AG08395 (cell line): ENCODE measurements around the gene BIK.
A peak's percentile ranks its signal among the peaks of the same experiment; 100 is the strongest.
"Not testable (repeated sequence)": the region's sequence is repeated elsewhere in the genome, so short reads cannot be mapped to it uniquely, and the experiment has no call there.

Source experiments
- DNase-seq: peaks from one replicate; pipeline ENCODE4 v3.0.0; 2012; ENCODE audit warnings: mixed read lengths, low spot score

BIK gene, protein sequence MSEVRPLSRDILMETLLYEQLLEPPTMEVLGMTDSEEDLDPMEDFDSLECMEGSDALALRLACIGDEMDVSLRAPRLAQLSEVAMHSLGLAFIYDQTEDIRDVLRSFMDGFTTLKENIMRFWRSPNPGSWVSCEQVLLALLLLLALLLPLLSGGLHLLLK

DNA sequence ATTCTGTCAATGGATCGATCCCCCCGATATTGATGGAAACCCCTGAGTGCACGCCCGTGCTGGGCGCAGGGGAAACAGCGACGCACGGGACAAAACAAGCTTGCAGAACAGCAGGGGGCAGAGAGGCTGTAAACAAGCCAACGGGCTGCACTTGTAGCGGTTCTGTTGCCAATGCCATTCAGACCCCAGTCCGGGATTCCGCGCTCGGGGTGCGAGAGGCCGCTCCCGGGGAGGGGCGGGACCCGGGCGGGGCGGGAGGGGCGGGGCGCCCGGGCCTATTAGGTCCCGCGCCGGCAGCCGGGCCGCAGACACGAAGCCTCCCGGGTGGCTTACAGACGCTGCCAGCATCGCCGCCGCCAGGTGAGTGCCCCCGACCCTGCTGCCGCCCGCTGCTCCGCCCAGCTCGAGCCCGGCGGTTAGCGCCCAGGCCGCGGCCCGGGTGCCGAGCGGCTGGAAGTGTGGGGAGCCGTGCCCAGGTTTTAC lies at the start of gene BIK:
Gene BIK (plus strand): TSS at position 307 of the 483 bp plus-strand sequence. CDS start 13,273 bp downstream, outside the sequence.
- DNase-seq = peak; percentile 38

DNA sequence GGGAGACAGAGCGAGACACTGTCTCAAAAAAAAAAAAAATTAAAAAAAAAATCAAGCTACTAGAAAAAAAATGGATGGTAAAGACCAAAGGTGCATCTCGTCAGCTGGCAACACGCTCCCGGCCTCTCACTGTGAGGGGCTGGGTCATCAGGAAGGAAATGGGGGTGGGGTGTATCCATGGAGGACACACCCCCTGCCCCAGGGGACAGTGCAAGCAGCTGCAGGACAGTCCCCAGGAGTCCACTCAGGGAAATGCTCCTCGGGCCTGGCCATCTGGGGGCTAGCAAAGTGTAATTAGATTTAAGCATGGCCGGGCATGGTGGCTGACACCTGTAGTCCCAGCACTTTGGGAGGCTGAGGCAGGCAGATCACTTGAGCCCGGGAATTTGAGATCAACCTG lies 44.4 kb upstream of the BIK start:
- no peak for DNase-seq

DNA sequence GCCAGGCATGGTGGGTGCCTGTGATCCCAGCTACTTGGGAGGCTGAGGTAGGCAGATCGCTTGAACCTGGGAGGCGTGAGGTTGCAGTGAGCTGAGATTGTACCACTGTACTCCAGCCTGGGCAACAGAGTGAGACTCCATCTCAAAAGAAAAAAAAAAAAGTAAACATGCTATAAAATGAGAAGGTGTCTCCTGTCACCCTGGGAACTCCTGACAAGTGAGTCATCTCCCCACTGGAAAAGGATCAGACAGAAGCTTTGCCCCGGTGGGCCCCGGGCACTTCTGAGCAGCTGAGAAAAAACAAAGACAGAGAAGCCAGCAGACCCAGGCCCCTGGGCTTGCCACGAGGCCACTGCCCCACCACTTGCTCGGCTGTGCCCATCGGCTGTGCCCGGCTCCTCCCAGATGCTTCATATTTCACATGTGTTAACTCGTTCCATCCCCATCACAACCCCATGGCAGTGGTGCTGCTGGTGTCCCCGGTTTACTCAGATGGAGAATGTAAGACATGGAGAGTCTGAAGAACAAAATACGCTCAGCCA lies 43.6 kb upstream of the BIK start:
- peak; percentile 44 for DNase-seq

DNA sequence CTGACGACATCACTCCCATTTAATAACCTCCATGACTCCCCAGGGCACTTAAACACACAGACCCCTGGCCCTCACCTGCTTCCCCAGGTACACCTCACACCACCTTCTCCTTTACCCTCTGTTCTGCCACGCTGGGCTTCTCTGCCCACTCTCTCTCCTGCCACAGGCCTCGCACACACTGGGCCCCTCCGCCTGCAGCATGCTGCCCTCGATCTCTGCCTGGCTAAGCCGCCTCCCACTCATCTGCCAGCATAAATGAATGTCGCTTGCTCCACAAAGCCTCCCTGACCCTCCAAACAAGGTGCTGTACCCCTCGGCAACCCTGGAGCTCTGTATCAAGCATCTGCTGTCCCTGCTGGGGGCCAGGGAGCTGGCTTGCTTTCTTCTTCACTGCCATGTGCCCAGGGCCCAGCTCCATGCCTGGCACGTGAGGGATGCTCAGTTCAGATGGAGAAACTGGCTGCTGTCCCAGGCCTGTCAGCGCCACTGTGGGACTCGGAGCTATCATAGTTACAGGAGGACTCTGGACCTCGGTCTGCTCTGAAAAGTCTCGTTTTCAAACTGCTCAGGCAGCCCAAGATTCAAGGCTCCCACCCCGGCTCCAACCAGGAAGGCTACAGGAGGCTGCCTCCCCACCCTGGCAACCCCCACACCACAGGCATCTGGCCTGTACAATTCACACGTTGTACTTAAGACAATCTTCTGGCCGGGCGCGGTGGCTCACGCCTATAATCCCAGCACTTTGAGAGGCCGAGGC lies 33.3 kb upstream of the BIK start:
- no peak for DNase-seq

DNA sequence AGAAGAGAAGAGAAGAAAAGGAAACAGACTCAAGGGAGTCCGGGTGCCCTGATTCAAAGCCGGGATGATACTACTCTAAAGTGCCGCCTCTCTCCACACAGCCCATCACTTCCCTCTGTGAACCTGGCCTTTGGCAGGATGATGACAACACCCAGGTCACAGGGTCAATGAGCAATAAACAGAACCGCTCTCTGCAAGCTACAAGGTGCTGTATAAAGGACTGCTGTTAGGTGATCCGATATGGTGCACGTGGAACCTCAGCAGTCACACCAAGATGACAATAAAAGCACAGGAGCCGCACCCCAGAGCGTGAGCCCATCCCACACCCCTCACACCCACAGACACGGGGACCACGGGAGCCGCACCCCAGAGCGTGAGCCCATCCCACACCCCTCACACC lies 32.0 kb upstream of the BIK start:
- DNase-seq = no peak

DNA sequence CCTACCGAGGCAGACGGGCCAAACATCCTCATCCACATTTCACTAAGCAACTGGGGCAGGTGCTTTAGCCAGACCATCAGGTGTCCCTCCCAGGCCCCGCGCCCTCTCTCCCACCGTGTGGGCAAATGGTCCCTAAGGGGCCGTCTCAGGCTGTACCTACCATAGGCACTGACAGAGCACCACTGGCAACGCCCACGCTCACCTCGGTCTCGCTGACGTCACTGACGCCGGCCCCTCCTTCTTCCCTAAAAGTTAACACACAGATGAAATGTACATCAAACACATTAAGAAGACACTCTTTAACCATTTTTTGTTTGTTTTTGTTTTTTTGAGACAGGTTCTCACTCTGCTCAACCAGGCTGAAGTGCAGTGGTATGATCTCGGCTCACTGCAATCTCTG lies 30.8 kb upstream of the BIK start:
- DNase-seq = no peak

DNA sequence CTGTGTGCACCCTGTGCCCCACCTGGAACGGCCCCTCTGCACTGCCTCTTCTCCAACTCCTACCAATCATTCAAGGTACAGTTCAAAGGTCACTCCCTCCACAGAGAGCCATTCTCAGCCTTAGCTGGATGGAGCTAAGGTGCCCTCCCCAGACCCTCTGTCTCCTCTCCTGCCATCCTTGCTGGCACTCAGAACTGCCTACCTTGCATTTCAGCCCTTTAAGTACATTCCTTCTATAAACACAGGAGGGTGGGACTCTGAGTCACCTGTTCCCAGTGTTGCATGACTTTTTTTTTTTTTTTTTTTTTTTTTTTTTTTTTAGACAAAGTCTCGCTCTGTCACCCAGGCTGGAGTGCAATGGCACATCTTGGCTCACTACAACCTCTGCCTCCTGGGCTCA lies 29.9 kb upstream of the BIK start:
- DNase-seq = no peak

DNA sequence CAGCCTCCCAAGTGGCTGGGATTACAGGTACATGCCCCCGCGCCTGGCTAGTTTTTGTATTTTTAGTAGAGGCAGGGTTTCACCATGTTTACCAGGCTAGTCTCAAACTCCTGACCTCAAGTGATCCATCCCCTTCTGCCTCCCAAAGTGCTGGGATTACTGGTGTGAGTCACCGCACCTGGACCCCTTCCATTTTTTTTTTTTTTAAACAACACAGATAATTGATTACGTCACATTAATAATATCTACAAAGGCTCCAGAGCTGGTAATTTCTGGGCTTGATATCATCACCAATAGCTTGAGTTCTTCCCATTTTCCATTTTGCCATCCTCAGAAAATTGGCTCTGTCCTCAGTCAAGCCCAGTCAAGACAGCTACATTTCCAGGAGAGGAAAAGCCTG lies 28.6 kb upstream of the BIK start:
- no peak for DNase-seq

DNA sequence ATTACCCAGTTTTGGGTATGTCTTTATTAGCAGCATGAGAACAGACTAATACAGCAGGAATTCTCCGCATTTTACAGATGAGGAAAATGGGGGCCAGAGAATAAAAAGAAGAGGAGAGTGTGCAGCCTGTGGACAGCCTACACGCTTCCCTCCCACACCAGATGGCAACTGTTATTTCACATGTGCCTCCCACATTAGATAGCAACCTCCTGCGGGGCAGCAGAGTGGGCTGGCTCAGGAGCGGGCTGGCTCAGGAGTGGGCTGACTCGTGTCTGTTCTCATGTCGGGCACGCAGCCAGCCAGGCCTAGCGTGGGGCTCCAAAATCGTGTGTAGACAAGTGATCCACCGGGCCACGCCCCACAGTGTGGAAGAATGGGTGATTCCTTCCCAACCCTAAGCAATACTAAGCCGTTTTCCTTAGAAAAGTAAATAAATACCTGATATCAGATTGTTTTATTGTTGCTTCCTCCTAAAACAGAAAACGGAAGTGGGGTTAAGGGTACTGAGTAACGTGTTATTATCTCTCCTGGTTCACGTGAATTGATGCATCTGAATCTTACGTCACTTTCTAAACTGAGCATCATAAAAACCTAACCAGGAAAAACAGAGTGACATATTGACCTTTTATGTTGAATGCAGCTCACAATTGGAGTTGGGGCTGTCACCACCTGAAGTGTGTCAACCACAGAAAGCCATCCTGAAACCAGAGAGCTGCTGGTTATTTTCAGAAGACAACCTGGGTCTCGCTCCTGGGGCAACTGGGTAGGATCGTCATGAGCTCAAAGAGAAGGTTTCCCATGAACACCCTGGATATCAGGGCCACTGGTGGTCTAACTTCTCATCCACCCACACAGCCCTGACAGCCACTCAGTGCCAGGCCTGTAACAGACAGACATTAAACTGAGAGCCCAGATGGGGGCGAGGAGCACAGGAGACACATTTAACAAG lies 24.6 kb upstream of the BIK start:
- DNase-seq = no peak

DNA sequence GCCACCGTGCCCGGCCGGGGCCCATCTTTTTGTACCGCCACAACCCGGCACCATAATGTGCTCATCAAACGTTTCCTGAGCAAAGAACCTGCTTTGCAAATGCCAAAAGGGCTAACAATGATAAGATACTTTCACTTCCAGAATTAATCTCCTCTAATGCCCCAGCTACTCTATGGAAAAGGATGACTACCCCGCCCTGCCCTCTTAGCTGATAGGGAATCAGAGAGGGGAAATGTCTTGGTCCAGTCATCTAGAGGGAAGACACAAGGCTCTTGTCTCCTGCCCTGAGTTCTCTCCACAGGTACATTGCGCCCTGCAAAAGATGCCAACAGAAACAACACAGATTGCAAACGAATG lies 21.9 kb upstream of the BIK start:
- no peak for DNase-seq

DNA sequence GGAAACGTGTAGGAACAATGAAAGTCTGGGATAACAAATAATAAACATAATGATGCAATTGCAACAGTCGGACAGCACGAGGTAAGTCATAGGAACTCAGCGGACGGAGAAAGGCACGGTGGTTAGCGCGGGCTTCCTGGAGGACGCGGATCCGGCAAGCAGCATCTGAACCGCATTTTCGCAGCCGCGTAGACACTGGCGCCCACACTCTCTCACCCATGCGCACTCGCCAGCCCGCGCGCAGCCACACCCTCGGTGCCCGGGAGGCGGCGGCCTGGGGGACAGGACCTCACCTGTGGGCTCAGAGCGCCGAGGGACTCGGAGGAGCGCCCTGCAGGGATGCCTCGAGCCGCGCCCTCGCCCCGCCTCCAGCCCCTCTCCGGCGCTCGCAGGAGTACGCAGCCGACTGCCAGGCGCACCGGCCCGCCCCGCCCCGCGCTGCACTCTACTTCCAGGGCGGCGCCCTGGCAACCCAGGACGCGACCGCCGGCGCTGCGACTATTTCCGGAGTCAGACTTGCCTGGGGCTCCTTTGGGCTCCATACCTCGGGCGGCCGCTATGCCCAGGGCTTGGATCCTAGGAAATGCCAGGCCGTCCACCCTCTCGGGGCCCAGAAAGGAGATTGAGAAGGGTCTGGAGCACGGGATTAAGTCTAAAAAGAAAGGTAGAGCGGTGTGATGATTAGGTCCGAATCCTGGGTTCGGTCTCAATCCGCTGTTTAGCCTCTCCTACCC lies 21.4 kb upstream of the BIK start, which contains the start of gene TTLL1:
Gene TTLL1 (minus strand): TSS at position 408 of the 734 bp plus-strand sequence. CDS start 13,805 bp downstream, outside the sequence.
- DNase-seq = peak; percentile 95

DNA sequence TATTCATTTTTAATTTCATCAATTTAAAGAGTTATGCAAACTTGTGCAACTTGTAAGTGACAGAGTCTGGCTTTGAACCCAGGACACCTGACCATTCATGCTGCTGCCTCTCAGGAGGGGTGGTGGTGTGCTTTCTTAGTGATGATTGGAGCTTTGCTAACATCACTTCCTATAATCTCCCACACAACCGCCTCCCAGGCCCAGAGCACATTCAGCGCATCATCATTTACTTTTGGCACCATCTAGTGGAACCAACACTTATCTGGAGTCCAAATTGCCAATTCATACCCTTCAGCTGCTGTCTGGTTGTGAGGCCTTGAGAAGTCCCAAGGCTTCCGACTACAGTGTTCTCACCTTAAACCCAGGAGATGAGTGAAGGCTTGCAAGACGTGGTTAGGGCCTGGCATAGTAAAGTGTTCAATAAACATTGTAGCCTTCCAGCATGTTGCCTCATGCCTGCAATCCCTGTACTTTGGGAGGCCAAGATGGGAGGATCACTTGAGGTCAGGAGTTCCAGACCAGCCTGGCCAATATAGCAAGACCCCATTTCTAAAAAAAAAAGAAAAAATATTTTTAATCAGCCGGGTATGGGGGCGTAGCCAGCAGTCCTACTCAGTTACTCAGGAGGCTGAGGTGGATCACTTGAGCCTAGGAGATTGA lies 20.3 kb upstream of the BIK start:
- DNase-seq = peak; percentile 90

DNA sequence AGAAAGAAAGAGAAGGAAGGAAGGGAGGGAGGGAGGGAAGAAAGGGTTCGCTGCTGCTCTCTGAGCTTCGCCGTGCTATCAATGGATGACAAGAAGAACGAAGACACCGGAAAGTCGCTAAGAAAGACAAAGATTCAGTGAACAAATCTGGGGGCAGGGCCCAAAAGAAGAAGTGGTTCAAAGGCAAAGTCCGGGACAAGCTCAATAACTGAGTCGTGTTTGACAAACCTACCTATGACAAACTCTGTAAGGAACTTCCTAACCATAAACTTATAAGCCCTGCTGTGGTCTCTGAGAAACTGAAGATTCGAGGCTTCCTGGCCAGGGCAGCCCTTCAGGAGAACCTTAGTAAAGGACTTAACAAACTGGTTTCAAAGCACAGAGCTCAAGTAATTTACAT lies 18.5 kb upstream of the BIK start:
- DNase-seq = no peak

DNA sequence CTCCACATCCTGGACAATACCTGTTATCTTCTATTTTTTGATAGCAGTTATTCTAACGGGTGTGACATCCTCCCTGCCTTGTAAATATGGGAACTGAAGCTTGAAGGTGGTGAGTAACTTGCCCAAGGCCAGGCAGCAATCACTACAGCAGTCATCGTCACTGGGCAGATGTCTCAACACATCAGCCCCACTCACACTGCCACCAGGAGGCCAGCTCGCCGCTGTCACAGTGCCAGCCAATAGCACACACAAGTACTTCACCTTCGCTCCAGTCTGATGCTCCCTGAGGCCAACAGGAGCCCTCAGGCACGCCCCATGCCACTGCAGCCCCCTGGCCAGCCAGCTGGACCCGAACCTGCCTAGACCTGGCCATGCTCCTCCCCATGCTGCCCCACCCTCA lies 16.5 kb upstream of the BIK start:
- DNase-seq = peak; percentile 30

DNA sequence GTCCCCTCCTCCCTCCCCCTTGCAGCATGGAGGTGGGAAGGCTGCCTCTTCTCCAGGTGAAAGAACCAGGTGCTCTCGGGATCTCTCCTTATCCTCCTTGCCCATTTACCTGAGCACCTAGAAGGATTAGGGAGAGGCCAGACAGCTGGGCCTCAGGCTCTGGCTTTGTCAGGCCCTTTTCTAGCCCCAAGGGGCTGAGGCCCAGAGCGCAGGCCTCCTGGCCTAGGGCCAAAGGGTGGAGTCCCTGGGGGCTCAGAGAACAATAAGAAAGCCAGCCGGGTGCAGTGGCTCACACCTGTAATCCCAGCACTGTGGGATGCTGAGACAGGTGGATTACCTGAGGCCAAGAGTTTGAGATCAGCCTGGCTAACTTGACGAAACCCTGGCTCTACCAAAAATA lies 16.0 kb upstream of the BIK start:
- DNase-seq = no peak

DNA sequence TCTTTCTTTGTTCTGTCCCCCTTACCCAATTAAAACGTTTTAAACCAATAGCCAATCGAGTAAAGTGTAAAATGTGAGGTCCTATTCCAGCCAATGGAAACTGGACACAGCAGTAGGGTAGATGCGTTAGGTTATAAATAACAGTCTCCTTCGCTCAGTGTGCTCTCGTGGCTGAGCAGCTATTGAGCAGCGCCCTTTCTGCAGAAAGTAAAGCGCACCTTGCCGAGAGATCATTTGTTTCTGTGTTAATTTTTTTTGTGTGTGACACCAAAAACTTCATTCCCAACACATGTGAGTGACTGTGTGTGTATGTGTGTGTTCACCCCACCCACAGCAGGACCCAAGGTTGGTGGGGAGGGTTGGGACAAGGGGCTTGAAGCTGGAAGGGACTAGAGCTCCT lies 14.1 kb upstream of the BIK start:
- DNase-seq = no peak

DNA sequence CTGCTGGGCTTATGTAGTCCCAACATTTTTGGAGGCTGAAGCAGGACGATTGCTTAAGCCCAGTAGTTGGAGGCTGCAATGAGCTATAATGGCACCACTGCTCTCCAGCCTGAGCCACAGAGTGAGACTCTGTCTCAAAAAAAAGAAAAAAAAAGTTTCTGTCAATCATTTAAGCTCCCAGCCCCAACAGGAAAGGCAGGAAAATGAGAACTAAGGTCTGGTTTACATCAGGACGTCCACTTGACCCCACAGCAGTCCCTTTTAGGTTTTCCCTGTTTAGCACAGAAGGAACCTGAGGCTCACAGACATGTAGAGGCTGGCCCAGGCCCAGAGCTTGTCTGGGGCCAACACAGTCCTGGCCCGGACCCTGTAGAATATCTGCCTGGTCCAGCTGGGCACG lies 12.2 kb upstream of the BIK start:
- no peak for DNase-seq

DNA sequence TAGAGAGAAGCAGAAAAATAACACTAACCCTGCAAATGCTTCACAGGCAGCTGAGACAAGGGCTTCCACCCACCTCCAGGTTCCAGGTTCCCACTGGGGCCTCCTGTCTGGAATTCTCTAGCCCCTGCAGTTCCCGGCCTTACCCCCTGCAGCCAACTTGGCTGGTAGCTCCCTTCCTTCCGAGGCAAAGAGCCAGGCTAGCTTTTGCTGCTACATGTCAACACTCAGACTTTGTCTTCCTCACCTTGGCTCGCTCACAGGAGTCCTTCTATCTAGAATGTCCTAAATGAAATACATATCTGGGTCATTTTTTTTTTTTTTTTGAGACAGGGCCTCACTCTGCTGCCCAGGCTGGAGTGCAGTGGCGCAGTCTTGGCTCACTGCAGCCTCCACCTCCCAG lies 11.5 kb upstream of the BIK start:
- no peak for DNase-seq

DNA sequence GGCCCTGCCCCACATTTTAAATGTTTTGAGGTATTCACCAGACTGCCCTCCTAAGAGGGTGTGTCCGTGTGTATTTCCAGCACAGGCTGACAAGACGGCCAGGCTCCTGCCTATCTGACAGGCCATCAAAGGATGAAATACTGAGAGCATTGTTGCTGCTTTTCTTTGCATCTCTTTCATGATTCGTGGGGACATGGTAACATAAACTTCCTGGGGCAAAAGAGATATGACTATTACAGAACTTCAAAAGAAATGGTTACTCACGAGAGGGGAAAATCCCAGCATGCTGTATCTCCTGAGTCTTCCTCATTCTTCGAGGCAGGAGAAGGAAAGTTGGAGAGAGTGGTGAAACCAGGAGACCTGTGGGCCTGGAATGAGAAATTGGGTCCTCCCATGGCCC lies 10.3 kb upstream of the BIK start:
- no peak for DNase-seq

DNA sequence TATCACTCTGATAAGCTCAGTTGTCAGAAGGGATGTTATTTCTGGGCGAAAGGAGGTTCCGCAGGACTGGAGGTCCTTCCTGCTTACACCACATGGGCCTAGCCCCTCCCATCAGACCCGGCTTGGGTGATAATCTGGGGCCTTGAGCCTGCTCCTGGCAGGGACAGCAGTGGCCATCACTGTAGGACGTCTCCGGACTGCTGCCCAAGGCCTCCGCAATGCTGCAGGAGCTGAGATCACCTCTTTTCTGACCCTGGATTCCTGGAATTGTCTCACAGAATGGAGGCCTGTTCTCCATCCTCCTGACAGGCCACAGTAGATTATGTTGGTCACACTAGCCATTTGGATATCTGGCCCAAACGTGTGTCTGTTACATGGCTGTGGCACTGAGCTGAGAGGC lies 9.2 kb upstream of the BIK start:
- DNase-seq = no peak

DNA sequence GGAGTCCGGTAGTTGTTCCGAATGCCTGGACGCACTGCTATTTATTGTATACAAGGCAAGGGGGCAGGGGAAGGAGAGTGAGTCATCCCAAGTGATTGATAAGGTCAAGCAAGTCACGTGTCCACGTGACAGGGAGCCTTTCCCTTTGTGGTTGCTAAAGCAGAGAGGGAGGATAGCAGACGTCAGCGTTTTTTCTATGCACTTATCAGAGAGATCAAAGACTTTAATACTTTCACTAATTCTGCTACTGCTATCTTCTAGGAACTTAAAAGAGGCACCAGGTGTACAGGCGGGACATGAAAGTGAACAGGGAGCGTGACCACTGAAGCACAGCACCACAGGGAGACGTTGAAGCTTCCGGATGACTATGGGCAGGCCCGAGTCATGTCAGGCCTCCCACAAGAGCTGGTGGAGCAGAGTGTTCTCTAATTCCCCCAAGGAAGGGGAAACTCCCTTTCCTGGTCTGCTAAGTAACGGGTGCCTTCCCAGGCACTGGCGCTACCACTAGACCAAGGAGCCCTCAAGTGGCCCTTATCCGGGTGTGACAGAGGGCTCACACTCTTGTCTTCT lies 6.4 kb upstream of the BIK start:
- DNase-seq = not testable (repeated sequence)
